Purkinje cell (primary cell): ENCODE data around the gene MRPS30. TPM values are rescaled to one million over a fixed set of nuclear protein-coding genes. Genes with fewer than 3 reads are reported as not detected.

Experiments
- polyA plus RNA-seq: library from polyadenylated mRNA; unstranded; fragments of >200 nt; fragmentation: Nextera tagmentation; gene quantifications from 2 replicates; pipeline ENCODE4 v1.2.1, GENCODE V29; 2014

Gene MRPS30
- 42.7 and 54.0 TPM in 2 replicates for polyA plus RNA-seq

DNA sequence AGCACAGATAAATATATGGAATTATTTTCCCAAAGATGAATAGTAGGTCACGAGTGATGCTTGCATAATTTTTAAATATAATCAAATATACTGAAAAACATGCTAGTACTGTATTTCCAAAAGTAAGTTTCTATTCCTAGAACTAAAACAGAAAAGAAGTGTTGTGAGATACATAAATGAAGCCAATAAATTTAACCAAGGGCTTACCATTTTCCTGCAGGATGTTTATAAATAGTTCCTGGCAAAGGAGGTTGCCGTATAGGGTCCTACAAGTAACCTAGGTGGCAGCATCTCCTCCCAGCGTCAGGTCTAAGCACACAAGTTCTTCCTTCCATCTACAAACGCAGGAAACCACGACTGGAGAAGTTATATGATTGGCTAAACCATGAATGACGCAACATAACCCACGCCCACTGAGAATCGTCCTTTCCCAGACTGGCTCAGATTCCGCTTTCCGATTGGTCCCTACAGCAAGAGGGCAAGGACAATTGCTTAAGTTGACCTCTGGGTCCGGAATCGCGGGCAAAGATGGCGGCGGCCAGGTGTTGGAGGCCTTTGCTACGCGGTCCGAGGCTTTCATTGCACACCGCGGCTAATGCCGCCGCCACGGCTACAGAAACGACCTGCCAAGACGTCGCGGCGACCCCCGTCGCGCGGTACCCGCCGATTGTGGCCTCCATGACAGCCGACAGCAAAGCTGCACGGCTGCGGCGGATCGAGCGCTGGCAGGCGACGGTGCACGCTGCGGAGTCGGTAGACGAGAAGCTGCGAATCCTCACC, at the start of gene MRPS30:
MRPS30 (plus strand) TSS at position 513 of the 780 bp plus-strand sequence; CDS start at position 529, 16 bp downstream.

